Chondrocyte (in vitro differentiated cells): ENCODE measurements around the gene DCUN1D3. TPM values are rescaled to one million over a fixed set of nuclear protein-coding genes. Genes with fewer than 3 reads are reported as not detected.
A peak's percentile ranks its signal among the peaks of the same experiment; 100 is the strongest.
"Not testable (repeated sequence)": the region's sequence is repeated elsewhere in the genome, so short reads cannot be mapped to it uniquely, and the experiment has no call there.

Source experiments
- DNase-seq: peaks from one replicate; pipeline ENCODE4 v3.0.0; 2021; ENCODE audit warnings: mixed read lengths, low spot score
- H3K27ac Mint-ChIP-seq: one replicate; pipeline ENCODE4 v1.8.0; 2021; ENCODE audit warnings: mild to moderate bottlenecking, moderate library complexity, mixed read lengths; ENCODE audit not compliant: unreplicated experiment
- H3K27me3 Mint-ChIP-seq: 2 replicates; pipeline ENCODE4 v1.8.0; 2021; ENCODE audit warnings: low read depth, mixed read lengths
- H3K36me3 Mint-ChIP-seq: 2 replicates; pipeline ENCODE4 v1.8.0; 2021; ENCODE audit warnings: low read depth, mixed read lengths
- H3K4me1 Mint-ChIP-seq: 2 replicates; pipeline ENCODE4 v1.8.0; 2021; ENCODE audit warnings: low read depth, mild to moderate bottlenecking, mixed read lengths
- H3K4me3 Mint-ChIP-seq: one replicate; pipeline ENCODE4 v1.8.0; 2021; ENCODE audit warnings: mild to moderate bottlenecking, moderate library complexity, mixed read lengths; ENCODE audit not compliant: unreplicated experiment
- H3K9me3 Mint-ChIP-seq: 2 replicates; pipeline ENCODE4 v1.8.0; 2021; ENCODE audit warnings: low read depth, mixed read lengths
- CTCF ChIP-seq: fragments of 200-600 bp; sonication (generic); IDR thresholded peaks from 2 replicates; pipeline ENCODE4 v1.5.0; 2021; ENCODE audit warnings: antibody characterized with exemption, mild to moderate bottlenecking, moderate library complexity
- long read RNA-seq: library from polyadenylated mRNA; stranded (forward); transcript quantifications from one replicate; pipeline ENCODE4 v2.0.0, GENCODE V29; 2021
- total RNA-seq: library from RNA; stranded (reverse); gene quantifications from 3 replicates; pipeline ENCODE4 v1.2.1, GENCODE V29; 2021

The DCUN1D3 gene, protein sequence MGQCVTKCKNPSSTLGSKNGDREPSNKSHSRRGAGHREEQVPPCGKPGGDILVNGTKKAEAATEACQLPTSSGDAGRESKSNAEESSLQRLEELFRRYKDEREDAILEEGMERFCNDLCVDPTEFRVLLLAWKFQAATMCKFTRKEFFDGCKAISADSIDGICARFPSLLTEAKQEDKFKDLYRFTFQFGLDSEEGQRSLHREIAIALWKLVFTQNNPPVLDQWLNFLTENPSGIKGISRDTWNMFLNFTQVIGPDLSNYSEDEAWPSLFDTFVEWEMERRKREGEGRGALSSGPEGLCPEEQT
- total RNA-seq: 40.9 to 46.0 TPM (median 44.4 TPM) in 3 replicates
- long read RNA-seq, full-length matches to known transcripts: 7 of 13 reads
- long read RNA-seq, partial matches to known transcripts: 2 of 13 reads
- long read RNA-seq, other reads (novel, unspliced or antisense): 4 of 13 reads

DNA sequence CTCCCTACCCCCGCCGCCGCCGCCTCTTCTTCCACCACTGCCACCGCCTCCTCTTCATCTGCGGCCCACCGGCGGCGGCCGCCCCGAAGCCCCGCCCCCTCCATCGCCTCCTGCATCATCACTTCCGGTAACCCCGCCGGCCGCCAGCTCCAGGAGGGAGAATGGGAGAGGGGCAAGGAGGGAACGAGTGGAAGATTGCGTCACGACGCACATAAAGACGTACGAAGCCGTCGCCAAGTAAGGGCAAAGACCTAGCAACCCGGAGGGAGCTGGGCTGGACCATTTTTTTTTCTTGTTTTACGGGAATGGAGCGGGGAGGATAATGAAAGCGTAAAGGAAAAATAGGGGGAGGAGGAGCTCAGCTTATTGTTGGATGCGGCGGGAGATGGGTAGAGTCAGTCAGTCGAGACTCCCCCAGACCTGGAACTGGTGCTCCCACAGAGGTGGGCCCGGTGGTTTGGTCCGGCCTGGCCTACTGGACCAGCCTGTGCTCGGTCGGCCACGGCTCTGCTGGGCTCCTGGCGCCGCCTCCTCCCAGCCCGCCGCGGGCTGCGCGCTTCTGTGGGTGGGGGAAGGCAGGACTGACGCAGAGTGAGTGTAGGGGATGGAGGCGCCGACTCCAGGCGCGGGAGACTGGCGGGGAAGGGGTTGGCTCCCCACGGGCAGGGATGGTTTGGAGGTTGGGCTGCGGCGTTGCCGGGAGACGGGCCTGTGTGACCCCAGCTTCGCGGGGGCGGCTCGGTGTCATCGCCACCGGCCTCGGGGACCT lies at the start of gene DCUN1D3, which contains the start of gene LYRM1:
Gene DCUN1D3, minus strand, starts transcription at position 60 of the 769 bp plus-strand sequence. CDS start 37,820 bp downstream, outside the sequence.
Gene LYRM1, plus strand, starts transcription at position 473 of the 769 bp plus-strand sequence. CDS start 14,785 bp downstream, outside the sequence.
- Mint-ChIP-seq H3K4me3 (peak within 1 kb of the TSS; percentile 87), H3K36me3 (peaks cover 8% of the 10 kb centered on the region)

GRCh38 chr16:20949660-20950059 lies 49.5 kb upstream of the DCUN1D3 start:
- Mint-ChIP-seq H3K4me3 (no peak overlapping the region), H3K9me3 (no peaks in the 10 kb centered on the region), H3K36me3 (peaks cover 2% of the 10 kb centered on the region), H3K4me1 (no peaks in the 10 kb centered on the region), H3K27ac (no peak overlapping the region), H3K27me3 (peaks cover 5% of the 10 kb centered on the region)
- TF ChIP-seq CTCF: no peak
- DNase-seq: no peak

More for the DNA sequence above, at the start of gene DCUN1D3, which contains the start of gene LYRM1:
- Mint-ChIP-seq H3K27me3 (no peaks in the 10 kb centered on the region), H3K4me1 (peaks cover 80% of the 10 kb centered on the region), H3K9me3 (no peaks in the 10 kb centered on the region), H3K27ac (peak within 1 kb of the TSS; percentile 99)
- peak; percentile 97 for DNase-seq
- no peak for TF ChIP-seq CTCF

DNA sequence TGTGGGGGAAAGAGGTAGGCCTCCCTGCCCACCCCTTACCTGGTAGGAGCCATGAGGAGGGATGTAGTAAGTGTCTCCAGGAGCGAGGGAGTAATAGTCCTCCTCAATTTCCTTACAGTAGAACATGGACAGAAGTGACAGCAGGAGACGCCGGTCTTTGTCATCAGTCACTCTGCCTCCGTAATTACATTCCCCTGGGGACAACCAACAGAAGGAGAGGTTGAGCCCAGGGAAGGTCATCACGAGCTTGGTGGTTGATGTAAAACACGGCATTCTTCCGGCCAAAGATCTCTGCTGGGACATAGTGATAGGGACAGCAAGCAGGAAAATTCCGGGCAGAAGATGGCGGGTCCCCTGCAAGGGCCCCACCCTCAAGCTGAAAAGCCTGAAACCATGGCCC lies 48.3 kb upstream of the DCUN1D3 start:
- Mint-ChIP-seq H3K4me1 (no peaks in the 10 kb centered on the region), H3K36me3 (peaks cover 2% of the 10 kb centered on the region), H3K4me3 (no peak overlapping the region), H3K27me3 (peaks cover 5% of the 10 kb centered on the region), H3K27ac (no peak overlapping the region), H3K9me3 (no peaks in the 10 kb centered on the region)
- no peak for DNase-seq
- TF ChIP-seq CTCF: no peak

GRCh38 chr16:20946015-20946629 lies 46.0 kb upstream of the DCUN1D3 start:
- Mint-ChIP-seq H3K27ac (no peak overlapping the region), H3K4me1 (no peaks in the 10 kb centered on the region), H3K27me3 (peaks cover 5% of the 10 kb centered on the region), H3K4me3 (no peak overlapping the region), H3K36me3 (peaks cover 2% of the 10 kb centered on the region), H3K9me3 (no peaks in the 10 kb centered on the region)
- DNase-seq: no peak
- TF ChIP-seq CTCF: no peak

GRCh38 chr16:20945575-20945875 lies 45.4 kb upstream of the DCUN1D3 start:
- not testable (repeated sequence) for H3K27ac Mint-ChIP-seq, H3K9me3 Mint-ChIP-seq, H3K36me3 Mint-ChIP-seq, H3K4me1 Mint-ChIP-seq, H3K4me3 Mint-ChIP-seq, H3K27me3 Mint-ChIP-seq, DNase-seq
